ENCODE data around the gene CCNL2. TPM values are rescaled to one million over a fixed set of nuclear protein-coding genes. Genes with fewer than 3 reads are reported as not detected.

Gene CCNL2
- total and polyA plus RNA-seq, 2 of the 13 experiments (the other 11 are each of a cell fraction or from before 2014, with no cell fraction given): 105 to 340 TPM

GRCh38 chr1:1419363-1419812 lies 20.3 kb upstream of the CCNL2 start (continued):
- TF ChIP-seq UBTF (CRISPR knock-in tag; IDR thresholded peaks at IDR 0.05): no peak
- TF ChIP-seq FOXK2 (IDR thresholded peaks at IDR 0.05): no peak
- peak; percentile 60 for TF ChIP-seq ZNF687 (CRISPR knock-in tag; IDR thresholded peaks at IDR 0.05)
- TF ChIP-seq SRF (IDR thresholded peaks at IDR 0.05; ENCODE audit: low read depth, low read length): no peak
- peak; percentile 53 for TF ChIP-seq ZFX (CRISPR knock-in tag; IDR thresholded peaks at IDR 0.05; ENCODE audit: low read depth)
- no peak for TF ChIP-seq POLR2AphosphoS2 (IDR thresholded peaks at IDR 0.05; ENCODE audit: low read depth, low read length)
- TF ChIP-seq GABPB1 (CRISPR knock-in tag; IDR thresholded peaks at IDR 0.05): peak; percentile 29; the same call in 1 of the 2 replicates
- no peak for TF ChIP-seq MED8 (CRISPR knock-in tag; IDR thresholded peaks at IDR 0.05; ENCODE audit: insufficient replicate concordance)
- TF ChIP-seq PAXIP1 (CRISPR knock-in tag; conservative IDR thresholded peaks at IDR 0.05): no peak
- TF ChIP-seq CBX2 (IDR thresholded peaks at IDR 0.05; ENCODE audit: low read depth, low read length): no peak
- TF ChIP-seq CBX2 (CRISPR knock-in tag; IDR thresholded peaks at IDR 0.05; ENCODE audit: low read depth): no peak
- TF ChIP-seq RBFOX2 (IDR thresholded peaks at IDR 0.05; ENCODE audit: low read depth, low read length): 0 out of 2 replicates have a peak, but pooled peaks have one; percentile 14
- TF ChIP-seq ZNF781 (CRISPR knock-in tag; IDR thresholded peaks at IDR 0.05; ENCODE audit: borderline replicate concordance, not compliant biosample characterization): no peak
